Right atrium auricular region (tissue), 2 donors: Measurements from ENCODE around the gene SNX14. TPM values are rescaled to one million over a fixed set of nuclear protein-coding genes. Genes with fewer than 3 reads are reported as not detected.
"Not testable (repeated sequence)": the region's sequence is repeated elsewhere in the genome, so short reads cannot be mapped to it uniquely, and the experiment has no call there.

Source experiments
- DNase-seq: peaks from one replicate; pipeline ENCODE4 v3.0.0-alpha.2; 2019; ENCODE audit warnings: low spot score
- H3K27ac ChIP-seq, 2 donors: fragments of 200-600 bp; sonication (generic); 1 replicate in 1 of 2; 2 replicates in 1 of 2; pipeline ENCODE4 v1.5.1; 2016 to 2019
- H3K27me3 ChIP-seq, 2 donors: fragments of 200-600 bp; sonication (generic); one replicate each; pipeline versions ENCODE4 v1.5.1 to v1.6.0; 2017 to 2019
- H3K36me3 ChIP-seq: fragments of 200-600 bp; sonication (generic); one replicate; pipeline ENCODE4 v1.5.1; 2016
- H3K4me1 ChIP-seq, 2 donors: fragments of 200-600 bp; sonication (generic); one replicate each; pipeline versions ENCODE4 v1.5.1 to v1.6.0; 2017 to 2019
- H3K4me3 ChIP-seq, 2 donors: fragments of 200-600 bp; sonication (generic); 1 replicate in 1 of 2; 2 replicates in 1 of 2; pipeline ENCODE4 v1.5.1; 2017 to 2019; ENCODE audit warnings: mild to moderate bottlenecking in 1 of 2, moderate library complexity in 1 of 2
- H3K9me3 ChIP-seq, 2 donors: fragments of 200-600 bp; sonication (generic); one replicate each; pipeline ENCODE4 v1.5.1; 2019
- total RNA-seq, 2 donors: library from RNA; depleted of rRNA; stranded (reverse); fragments of >200 nt; gene quantifications; one replicate each; pipeline ENCODE4 v1.1.0, GENCODE V29; 2016
- TF ChIP-seq, protein P1 (sequence below), 2 donors: fragments of 200-600 bp; sonication (generic); IDR thresholded peaks; one replicate each; pipeline ENCODE4 v1.5.1; 2019; ENCODE audit warnings: antibody characterized with exemption in 2 of 2

The SNX14 gene
- total RNA-seq, 2 donors from 2014 or later: 37.7 to 57.2 TPM

DNA sequence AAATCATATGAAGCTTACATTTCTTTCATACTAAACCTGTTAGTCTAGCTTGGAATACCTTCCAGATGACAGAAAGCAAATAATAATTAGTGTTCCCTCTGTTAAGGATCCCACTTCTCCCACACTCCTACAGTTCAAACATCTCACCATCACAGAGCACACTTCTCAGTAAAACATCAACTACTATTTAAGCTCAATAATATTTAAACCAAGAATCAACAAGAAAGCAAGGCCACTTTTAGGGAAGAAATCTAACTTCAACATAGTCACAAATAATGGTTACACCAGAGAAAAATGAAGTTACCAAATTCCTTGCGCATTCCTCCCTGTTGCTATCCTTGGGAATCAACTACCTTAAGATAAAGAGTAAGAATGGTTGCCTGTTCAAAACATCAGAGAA lies 1.6 kb downstream of the SNX14 start:
- TF ChIP-seq, protein P1, sequence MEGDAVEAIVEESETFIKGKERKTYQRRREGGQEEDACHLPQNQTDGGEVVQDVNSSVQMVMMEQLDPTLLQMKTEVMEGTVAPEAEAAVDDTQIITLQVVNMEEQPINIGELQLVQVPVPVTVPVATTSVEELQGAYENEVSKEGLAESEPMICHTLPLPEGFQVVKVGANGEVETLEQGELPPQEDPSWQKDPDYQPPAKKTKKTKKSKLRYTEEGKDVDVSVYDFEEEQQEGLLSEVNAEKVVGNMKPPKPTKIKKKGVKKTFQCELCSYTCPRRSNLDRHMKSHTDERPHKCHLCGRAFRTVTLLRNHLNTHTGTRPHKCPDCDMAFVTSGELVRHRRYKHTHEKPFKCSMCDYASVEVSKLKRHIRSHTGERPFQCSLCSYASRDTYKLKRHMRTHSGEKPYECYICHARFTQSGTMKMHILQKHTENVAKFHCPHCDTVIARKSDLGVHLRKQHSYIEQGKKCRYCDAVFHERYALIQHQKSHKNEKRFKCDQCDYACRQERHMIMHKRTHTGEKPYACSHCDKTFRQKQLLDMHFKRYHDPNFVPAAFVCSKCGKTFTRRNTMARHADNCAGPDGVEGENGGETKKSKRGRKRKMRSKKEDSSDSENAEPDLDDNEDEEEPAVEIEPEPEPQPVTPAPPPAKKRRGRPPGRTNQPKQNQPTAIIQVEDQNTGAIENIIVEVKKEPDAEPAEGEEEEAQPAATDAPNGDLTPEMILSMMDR (IDR thresholded peaks at IDR 0.05): no peak

DNA sequence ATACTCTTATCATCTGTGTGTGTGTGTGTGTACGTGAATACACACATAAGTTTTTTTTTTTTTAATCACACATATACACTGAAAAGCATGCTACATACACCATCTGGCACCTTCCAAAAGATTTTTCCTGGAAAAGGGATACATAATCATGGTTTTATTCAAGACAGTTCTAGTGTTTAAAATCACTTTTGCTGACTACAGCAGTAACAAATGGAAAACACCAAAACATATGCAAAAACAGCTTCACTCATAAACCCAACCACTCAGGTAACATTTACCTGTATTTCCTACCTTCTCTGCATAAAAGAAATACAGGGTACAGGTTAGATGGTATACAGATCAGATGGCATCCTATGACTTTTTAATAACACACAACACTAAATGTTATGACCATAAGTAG lies 2.5 kb downstream of the SNX14 start:
- no peak overlapping the region for H3K27ac ChIP-seq
- no peaks in the 10 kb centered on the region for H3K36me3 ChIP-seq
- DNase-seq: no peak
- TF ChIP-seq, protein P1 (IDR thresholded peaks at IDR 0.05): no peak
- H3K4me1 ChIP-seq: peaks cover 0 to 17% of the 10 kb centered on the region in 2 donors
- no peaks in the 10 kb centered on the region for H3K9me3 ChIP-seq
- no peak overlapping the region for H3K4me3 ChIP-seq
- H3K27me3 ChIP-seq: no peaks in the 10 kb centered on the region

More for the DNA sequence above, 1.6 kb downstream of the SNX14 start:
- Histone ChIP-seq H3K4me3 (no peak overlapping the region), H3K9me3 (no peaks in the 10 kb centered on the region), H3K36me3 (no peaks in the 10 kb centered on the region), H3K27me3 (no peaks in the 10 kb centered on the region), H3K4me1 (peaks cover 0 to 17% of the 10 kb centered on the region in 2 donors), H3K27ac (no peak overlapping the region)
- DNase-seq: no peak

DNA sequence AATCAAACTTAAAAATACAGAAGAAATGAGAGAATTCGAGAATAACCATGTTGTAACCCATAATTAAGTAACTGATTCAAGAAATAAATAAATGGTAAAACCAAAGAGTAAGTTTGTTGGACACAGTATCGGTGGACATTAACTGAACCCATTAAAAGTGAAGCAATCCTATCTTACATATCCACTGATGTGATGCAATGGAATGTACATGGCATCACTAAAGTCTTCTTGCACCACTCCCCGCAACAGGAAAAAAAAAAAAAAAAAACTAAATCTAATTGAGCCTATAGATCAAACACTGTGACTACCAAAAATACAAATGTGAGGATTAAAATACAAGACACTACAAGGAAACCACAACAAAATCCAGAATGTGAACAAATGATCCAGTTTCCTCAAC lies 7.9 kb downstream of the SNX14 start:
- H3K9me3 ChIP-seq: peaks cover 0 to 15% of the 10 kb centered on the region in 2 donors
- H3K27ac ChIP-seq: no peak overlapping the region
- H3K4me1 ChIP-seq: peaks cover 0 to 6% of the 10 kb centered on the region in 2 donors
- DNase-seq: no peak
- H3K36me3 ChIP-seq: no peaks in the 10 kb centered on the region
- TF ChIP-seq, protein P1 (IDR thresholded peaks at IDR 0.05): no peak
- no peak overlapping the region for H3K4me3 ChIP-seq
- H3K27me3 ChIP-seq: no peaks in the 10 kb centered on the region

DNA sequence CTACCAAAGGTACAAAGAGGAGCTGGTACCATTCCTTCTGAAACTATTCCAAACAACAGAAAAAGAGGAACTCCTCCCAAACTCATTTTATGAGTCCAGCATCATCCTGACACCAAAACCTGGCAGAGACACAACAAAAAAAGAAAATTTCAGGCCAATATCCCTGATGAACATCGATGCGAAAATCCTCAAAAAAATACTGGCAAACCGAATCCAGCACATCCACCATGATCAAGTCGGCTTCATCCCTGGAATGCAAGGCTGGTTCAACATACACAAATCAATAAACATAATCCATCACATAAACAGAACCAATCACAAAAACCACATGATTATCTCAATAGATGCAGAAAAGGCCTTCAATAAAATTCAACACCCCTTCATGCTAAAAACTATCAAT lies 10.8 kb downstream of the SNX14 start:
- Histone ChIP-seq H3K9me3 (peaks cover 0 to 15% of the 10 kb centered on the region in 2 donors), H3K4me1 (peaks cover 0 to 32% of the 10 kb centered on the region in 2 donors)
- not testable (repeated sequence) for H3K27me3 ChIP-seq, H3K4me3 ChIP-seq, DNase-seq, H3K27ac ChIP-seq, H3K36me3 ChIP-seq

DNA sequence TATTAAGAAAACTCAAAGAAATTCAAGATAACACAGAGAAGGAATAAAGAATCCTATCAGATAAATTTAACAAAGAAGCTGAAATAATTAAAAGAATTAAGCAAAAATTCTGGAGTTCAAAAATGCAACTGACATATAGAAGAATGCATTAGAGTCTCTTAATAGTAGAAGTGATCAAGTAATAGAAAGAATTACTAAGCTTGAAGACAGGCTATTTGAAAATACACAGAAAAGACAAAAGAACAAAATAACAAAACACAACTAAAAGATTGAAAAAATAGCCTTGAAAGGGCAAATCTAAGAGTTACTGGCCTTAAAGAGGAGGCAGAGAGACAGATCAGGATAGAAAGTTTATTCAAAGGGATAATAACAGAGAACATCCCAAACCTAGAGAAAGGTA lies 12.1 kb downstream of the SNX14 start:
- TF ChIP-seq, protein P1 (IDR thresholded peaks at IDR 0.05): no peak
- Histone ChIP-seq H3K36me3 (no peaks in the 10 kb centered on the region), H3K27ac (no peak overlapping the region), H3K4me1 (peaks cover 0 to 38% of the 10 kb centered on the region in 2 donors), H3K27me3 (no peaks in the 10 kb centered on the region), H3K9me3 (peaks cover 0 to 15% of the 10 kb centered on the region in 2 donors), H3K4me3 (no peak overlapping the region)
- DNase-seq: no peak

DNA sequence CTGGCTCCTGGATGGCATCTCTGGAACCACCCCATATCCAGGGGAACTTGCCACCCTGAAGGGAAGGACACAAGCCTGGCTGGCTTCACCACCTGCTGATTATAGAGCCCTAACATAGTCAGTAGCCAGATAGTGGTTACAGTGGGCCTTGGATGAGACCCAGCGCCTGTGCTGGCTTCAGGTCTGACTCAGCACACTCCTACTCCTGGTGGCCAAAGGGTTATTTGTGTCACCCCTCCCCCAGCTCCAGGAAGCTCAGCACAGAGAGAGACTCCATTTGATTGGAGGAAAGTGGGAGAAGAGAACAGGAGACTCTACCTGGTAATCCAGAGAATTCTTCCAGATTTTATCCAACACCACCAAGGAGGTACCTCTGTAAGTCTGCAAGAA lies 12.8 kb downstream of the SNX14 start:
- no peak for DNase-seq
- Histone ChIP-seq H3K9me3 (peaks cover 0 to 15% of the 10 kb centered on the region in 2 donors), H3K27ac (no peak overlapping the region), H3K4me3 (no peak overlapping the region), H3K27me3 (no peaks in the 10 kb centered on the region), H3K36me3 (no peaks in the 10 kb centered on the region), H3K4me1 (peaks cover 0 to 45% of the 10 kb centered on the region in 2 donors)
- TF ChIP-seq, protein P1 (IDR thresholded peaks at IDR 0.05): no peak
